HG03095 (cell line): ENCODE results near the gene CEP170B.
"Not testable (repeated sequence)": the region's sequence is repeated elsewhere in the genome, so short reads cannot be mapped to it uniquely, and the experiment has no call there.

Experiments used
- ATAC-seq: cut with Tn5 transposase; IDR thresholded peaks from one replicate; pipeline ENCODE4 v1.9.1; 2021; ENCODE audit warnings: moderate library complexity; ENCODE audit not compliant: unreplicated experiment

CEP170B gene

DNA sequence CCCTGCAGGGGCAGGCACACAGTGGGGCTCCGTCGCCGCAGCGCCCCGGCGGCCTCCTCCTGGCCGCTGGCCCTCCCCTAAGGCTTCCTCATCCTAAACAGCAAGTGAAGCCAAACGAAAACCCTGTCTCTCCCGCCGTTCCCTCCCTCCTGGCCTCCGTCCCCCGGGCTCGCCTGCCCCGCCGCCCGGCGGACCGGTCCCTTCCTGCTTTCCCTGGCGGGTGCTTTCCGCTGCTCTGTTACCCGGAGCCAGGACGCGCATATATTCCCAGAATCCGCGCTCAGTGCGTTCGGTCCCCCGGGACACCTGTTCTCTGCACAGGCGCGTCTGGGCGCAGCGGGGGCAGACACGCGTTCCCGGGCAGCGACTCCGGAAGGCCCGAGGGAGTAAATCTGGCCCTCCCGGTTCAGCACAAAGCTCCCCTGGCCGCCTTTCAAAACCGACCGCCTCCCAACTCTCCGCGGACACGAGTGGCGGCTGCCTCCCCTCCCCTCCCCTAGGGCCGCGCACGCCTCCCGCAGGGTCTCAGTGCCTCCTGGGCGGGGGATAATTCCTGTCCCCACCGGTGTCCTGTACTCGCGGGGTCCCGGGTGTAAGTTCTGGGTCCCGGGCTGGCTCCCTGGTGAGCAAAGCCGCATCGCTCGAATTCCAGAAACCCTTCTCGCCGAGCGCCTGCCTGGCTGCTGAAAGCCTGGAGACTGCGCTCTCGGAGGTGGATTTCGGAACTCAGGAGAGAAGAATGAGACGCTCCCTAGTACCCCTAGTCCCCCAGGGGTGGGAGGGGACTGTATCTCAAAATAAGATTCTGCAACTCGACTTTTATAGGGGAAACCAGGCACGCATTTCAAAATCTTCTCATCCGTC, 21.4 kb upstream of the CEP170B start:
- no peak for ATAC-seq

DNA sequence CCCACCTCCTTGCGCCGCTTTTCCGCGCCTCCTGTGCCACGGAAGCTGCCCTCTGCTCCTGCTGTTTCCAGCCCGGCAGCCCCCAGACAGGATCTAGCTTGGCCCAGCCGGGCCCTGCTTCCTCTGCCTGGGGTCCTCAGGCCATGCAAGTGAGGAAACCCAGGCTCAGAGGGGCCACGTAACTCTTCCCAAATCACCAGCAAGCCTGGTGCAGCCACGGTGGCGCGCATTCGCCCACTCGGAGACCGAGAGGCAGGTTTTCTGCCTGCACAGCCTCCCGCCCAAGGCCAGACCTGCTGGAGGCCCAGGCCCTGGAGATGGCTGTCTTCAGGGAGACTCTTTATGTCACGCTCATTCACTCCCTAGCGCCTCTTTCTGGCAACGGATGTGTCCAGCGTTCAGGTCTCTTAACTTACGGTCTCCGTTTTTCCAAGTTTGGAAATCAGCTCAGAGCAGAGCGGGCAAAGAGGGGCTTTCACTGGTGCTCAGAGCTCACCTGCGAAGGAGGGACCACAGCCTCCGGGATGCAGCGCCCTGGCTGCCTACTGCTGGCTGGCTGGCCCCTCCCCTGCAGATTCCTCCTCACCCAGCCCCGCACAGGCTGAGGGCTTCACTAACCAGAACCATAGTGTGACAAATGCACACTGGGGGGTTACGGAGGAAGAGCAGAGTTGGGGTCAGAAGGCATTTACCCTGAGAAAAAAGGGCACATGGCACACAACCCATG, 20.6 kb upstream of the CEP170B start:
- ATAC-seq = no peak

DNA sequence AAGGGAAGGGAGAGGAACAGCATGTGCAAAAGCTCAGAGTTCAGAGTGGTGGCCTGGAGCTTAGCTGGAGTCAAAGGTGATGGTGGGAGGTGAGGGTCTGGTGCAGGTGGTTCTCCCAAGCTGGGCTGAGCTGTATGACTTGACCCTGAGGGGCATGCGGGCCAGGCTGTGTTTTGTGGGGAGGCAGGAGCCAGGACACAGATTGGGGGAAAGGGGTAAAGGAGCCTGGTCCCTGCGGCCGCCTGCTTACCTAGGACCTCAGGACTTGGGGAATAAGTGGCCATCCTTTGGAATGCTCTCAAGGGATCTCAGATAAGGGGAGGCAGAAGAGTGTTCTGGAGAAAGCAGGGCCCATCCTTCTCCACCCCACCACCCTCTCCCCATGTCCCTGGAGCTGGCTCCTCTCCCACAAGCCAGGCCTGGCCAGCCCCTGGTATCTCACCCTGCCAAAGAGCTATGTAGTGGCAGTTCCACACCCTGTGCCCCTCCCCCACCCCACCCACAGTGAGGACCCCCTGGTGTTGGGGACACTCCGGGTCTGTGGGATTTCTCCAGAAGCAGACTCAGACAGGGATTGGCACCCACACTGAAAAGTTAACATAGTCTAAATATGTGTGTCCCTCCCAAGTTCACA, 19.9 kb upstream of the CEP170B start:
- ATAC-seq = no peak

DNA sequence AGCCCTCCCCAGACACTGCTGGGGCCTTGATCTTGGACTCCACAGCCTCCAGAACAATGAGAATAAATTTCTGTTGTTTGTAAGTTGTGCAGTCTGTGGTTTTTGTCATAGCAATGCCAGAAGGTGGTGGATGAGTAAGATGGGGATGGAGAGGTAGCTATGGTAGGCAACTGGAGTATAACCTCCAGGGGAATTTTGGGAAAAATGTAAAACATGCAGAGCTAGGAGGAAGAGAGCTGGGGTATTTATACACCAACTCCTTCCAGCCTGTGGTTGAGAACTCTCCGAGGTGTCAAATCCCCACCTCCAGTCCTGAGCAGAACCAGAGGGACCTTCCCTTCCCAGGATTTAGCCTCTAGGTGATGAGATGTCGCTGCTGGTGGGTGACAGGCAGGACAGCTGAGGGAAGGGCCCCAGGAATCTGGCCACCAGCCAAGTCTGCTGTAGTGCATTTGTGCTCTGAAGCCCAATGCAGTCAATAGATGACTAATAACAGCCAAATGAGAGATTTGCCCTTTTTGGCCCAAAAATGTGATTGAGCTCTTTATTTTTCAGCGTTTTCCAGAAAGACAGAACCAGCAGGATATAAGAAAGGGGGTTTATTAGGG, 19.1 kb upstream of the CEP170B start:
- ATAC-seq = no peak

DNA sequence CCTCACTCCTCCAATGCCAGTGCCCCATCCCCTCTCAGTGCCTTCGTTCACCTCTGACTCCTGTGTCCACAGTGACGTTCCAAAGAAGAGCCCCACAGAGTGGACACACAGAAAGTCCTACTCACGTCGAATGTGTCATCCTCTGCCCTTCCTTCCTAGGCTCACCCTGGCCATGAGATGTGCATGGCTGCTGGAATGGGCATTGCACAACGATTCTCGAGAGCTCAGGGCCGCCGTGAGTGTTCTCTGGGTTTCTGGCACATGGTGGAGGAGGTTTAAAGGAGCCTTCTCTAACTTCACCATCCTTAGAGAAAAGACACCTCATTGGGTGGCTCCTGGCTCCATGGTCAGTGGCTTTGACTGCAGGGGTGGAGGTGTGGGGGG, 12.8 kb upstream of the CEP170B start:
- no peak for ATAC-seq

DNA sequence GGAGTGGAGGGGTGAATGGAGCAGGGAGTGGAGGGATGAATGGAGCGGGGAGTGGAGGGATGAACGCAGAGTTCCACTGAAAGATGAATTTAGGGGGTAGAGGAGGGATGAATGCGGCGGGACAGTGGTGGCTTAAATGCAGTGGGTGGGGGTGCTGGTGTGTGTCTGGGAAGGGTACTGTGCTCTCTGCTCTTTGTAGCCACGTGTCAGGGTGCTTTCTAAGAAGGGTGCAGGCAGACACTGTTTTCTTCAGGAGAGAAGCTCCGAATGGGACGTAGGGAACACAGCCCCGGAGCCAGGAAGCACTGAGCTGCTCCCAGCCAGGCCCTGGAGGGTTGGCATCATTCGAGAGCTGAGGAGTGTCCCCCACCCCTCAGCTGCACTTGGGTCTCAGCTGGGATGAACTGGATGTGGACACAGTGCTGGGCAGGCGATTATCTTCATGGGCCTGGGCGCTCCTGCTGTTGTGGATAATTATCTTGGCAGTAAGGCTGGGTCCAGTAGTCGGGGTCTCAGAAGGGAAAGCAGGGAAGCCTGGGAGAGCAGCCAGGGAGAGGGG, 9.5 kb upstream of the CEP170B start:
- no peak for ATAC-seq

DNA sequence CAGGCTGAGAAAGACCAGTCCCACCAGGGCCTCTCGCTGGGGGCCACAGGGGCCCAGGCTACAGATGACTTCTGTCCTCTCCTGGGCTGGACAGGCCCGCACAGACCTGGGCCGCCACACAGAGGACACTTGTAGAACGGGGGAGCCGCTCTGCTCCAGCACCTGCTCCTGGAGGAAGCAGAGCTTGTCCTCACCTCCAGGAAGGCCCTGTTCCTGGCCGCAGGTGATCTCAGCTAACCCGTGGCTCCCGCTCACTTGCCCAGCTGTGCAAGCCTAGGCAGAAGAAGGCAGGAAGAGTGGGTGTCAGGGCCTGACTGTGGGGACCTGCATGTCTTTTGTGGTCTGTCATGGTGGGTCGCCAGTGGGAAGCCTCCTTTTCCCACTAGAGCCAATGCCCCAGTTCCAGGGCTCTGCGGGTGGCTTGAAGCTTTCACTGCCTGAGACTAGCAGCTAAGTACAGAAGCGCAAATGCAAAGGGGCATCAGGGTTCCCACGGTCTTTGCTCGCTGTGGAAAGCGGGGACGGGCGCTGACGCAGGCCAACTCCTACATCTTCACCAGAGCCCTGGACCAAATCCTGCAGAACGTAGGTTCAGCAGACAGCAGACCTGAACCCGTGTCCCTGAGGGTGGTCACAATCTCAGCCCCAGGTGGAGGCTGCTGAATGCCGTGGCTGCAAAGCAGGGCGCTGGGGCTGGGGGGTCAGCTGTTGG, 8.8 kb upstream of the CEP170B start:
- no peak for ATAC-seq

DNA sequence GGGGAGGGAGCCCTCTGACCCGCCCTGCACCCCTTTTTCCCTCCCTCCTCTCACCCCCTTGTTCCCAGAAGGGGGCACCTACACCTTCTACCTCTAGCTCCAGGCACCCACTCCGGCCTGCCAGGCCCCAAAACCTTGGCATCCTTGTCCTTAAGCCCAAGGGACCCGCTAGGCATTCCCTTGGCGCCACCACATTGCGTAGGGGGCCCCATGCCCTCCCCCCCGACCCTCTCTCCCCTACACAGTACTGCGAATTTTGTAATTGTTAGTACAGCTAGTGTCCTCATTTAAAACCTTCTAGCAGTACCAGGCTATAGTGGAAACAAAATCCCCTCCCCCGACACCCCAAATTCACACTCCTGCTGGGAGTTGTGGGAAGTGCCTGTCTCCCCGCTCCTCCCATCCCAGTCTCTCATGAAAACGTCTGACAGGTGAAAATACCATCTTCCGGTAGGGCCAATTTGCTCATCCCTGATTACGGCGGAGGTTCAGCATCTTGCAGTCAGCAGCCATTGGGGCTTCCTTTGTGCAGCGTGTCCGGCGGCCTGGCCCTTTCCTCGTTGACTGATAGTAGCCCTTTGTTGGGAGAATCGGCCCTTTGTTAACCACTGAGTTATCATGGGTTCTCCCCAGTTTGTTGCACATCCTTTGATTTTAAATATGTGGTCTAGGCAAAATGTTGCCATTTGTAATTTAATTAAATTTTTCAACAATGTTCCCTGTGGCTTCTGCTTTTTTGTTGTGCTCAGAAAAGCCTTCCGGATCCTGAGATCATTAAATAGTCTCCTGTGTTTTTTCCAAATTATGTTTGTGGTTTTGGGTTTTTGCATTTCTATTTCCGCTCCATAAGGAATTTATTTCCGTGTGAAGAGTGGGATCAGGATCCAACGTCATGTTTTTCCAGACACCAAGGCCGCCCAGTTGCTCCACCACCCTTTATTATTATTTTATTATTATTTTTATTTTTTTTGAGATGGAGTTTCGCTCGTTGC, 7.9 kb upstream of the CEP170B start:
- ATAC-seq = no peak

DNA sequence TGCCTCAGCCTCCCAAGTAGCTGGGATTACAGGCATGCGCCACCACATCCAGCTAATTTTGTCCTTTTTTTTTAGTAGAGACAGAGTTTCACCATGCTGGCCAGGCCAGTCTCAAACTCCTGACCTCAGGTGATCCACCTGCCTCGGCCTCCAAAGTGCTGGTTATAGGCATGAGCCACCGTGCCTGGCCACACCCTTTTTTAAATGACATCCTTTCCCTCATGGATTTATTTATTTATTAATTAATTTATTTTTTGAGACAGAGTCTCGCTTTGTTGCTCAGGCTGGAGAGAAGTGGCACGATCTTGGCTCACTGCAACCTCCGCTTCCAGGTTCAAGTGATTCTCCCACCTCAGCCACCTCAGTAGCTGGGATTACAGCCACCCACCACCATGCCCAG, 7.1 kb upstream of the CEP170B start:
- ATAC-seq = not testable (repeated sequence)

DNA sequence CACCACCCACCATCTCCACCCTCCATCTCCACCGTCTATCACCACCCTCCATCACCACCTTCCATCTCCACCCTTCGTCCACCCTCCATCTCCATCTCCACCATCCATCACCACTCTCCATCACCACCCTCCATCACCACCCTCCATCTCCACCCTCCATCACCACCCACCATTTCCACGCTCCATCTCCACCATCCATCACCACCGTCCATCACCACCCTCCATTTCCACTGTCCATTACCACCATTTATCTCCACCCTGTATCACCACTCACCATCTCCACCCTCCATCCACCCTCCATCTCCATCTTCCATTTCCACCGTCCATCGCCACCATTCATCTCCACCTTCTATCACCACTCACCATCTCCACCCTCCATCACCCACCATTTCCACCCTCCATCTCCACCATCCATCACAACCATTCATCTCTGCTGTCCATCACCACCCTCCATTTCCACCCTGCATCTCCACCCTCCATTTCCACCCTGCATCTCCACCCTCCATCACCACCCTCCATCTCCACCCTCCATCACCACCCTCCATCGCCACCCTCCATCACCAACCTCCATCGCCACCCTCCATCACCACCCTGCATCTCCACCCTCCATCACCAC, 6.1 kb upstream of the CEP170B start:
- ATAC-seq = no peak

DNA sequence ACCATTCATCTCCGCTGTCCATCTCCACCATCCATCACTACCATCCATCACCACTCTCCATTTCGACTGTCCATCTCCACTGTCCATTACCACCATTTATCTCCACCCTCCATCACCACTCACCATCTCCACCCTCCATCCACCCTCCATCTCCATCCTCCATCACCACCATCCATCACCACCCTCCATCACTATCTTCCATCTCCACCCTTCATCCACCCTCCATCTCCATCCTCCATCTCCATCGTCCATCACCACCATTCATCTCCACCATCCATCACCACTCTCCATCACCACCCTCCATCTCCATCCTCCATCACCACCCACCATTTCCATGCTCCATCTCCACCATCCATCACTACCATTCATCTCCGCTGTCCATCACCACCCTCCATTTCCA, 5.2 kb upstream of the CEP170B start:
- no peak for ATAC-seq

DNA sequence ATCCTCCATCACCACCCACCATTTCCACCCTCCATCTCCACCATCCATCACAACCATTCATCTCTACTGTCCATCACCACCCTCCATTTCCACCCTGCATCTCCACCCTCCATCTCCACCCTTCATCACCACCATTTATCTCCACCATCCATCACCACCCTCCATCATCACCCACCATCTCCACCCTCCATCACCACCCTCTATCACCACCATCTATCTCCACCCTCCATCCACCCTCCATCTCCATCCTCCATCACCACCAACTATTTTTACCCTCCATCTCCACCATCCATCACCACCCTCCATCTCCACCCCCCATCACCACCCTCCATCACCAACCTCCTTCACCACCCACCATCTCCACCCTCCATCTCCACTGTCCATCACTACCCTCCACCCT, 4.7 kb upstream of the CEP170B start:
- ATAC-seq = no peak

DNA sequence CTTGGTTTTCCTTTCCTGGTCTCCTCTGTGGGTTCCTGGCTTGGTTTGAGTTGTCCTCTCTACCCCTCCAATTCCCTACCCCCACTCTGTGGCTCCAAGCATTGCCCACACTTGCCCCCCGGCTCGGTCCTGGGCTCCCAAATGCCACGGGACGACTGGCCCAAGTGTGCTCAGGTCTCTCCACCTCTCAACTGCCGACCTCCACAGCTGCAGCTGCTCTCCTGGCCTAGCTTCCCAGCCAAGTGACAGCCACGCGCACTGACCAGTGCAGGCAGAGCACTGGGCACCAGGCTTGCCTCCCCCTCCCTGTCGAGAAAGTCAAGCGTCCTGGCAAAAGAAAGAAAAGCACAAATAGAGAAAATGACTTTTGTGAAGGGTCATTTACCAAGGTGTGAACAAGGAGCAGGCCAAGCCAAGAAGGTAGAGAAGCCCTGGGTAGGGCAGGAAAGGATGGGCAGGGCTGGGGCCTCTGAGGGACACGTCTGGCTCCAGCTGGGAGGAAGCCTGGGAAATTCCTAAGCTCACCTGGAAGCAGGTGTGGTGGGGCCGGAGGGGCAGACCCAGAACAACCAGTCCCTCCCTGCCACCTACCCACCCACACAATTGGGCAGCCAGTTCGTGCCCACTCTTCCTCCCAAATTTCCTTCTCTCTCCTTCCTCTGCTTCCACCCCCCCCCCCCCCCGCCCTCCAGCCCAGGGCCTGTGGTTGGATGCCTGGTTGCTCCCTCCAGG, 1.8 kb upstream of the CEP170B start:
- ATAC-seq = no peak

DNA sequence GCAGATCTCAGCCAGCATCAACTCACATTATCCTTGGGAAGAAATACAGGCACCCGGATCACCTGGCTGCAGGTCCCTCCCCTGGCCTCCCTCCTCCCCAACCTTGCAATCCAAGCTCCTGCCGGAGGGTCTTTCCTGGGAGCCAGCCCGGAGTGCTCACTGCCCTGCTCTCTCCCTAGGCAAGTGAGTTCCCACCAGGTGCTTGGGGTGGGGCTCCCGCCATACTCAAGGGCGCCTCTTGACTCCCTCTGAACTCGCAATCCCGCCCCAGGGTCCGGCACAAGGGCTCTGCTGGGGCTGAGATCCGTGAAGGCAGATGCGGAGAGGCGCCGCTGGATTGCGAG, 1.2 kb upstream of the CEP170B start:
- no peak for ATAC-seq

DNA sequence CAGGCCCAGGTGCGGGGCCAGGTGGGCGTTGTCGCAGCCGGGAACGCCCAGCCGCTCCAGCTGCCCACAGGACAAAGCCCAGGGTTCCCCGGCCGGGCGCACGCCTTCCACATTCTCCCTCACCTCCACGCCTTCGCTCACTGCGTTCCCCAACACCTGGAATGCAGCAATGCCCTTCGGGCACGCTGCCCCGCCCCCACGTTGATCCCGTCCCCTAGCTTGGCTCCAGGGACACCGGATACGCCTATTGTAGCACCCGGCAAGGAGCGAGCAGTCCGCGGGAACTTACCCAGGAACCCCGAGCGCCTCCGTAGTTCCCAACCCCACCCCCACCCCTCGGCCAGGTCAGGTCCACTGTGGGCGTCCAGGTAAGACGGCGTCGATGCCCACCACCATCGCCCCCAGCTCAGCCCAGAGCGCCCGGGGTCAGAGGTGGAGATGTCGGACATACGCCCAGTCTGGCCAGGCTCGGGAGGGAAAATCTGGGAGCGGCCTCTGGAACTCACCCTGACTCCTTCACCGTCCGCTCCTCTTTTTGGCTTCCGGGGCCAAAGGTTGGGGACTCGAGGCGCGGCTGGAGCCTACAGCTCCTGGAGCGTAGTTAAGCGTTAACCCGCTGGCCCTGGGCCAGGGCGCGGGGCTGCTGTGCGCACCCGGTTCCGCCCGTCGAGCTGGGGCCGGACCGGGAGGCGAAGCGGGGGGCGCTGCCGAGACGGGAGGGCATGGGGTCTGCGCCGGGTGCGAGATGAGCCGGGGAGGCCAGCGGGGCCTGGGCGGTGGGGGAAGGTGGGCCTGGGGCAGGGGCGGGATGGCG, 594 bp upstream of the CEP170B start:
- ATAC-seq = no peak

DNA sequence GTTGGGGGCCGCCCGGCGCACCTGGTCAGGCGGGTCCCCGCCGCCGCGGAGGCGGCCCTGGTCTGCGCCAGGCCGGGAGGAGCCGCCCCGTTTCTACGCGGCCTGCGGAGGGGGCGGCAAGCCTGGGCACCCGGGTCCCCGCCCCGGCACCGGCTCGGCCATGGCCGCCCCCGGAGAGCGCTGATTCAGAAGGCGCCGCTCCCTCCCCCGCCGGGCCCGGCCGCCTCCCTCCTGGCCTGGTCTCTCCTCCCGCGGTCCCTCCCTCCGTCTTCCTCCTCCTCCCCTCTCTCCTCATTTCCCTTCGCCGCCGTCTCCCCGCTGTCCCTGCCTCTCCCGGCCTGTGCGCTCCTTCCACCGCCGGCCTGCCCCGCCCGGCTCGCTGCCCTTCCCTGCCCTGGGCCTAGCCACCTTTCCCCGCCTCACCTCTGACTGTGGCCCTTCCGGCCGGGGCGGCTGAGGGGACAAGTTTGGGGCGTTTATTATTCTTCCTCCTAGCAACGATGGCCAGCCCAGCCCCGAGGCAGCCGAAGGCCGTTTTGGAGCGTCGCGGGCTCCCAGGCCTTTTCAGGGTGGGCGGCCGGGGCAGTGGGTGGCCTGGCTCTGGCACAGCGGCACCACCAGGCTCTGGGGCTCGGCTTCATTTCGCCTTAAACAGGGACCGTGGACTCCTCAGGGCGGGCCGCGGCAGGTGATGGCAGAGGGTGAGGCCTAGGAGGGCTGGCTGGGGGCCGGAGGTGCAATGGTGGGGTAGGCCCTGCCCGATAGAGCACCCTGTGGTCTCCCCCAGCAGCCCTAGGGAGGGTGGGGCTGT, 768 bp downstream of the CEP170B start:
- ATAC-seq = no peak
